Measurements from ENCODE around the gene MSMP.

MSMP gene

DNA sequence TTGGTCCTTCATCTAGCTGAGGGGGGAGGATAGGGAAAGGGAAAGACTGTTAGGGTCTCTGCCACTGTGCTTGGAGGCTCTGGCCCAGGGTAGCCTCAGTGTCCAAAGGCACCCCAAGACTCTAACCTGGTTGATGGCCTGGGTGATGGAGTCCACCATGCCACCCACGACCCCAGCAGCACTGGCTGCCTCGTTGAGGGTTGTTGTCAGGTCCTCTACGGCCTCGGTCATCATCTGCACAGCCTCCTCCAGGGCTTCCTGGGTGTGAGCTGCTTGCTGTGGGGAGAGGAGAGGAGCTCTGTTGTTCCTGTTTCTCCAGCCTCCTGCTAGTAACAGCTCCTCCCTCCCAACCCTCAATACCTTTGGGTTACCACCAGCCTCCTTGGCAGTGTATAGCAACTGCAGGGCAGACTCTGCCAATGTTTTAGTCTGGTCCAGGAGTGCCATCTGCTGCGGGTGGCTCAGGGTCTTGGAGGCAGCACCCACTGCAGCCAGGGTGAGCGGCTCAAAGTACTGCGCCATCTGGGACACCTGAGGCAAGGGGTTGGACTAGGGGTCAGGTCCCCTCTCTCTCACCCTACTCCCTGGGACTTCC is 48.1 kb downstream of the MSMP start:
- in situ Hi-C loops (cut with HindIII; ENCODE audit: low pct_ligation_motif_present, low sequenced_read_pairs): no loop called here
- H3K36me3 ChIP-seq (replicated peaks): peaks cover 94% of the 10 kb centered on the region
- no peak overlapping the region for H3K4me3 ChIP-seq (ENCODE audit: low read depth, low read length)
- TF ChIP-seq, protein P1, sequence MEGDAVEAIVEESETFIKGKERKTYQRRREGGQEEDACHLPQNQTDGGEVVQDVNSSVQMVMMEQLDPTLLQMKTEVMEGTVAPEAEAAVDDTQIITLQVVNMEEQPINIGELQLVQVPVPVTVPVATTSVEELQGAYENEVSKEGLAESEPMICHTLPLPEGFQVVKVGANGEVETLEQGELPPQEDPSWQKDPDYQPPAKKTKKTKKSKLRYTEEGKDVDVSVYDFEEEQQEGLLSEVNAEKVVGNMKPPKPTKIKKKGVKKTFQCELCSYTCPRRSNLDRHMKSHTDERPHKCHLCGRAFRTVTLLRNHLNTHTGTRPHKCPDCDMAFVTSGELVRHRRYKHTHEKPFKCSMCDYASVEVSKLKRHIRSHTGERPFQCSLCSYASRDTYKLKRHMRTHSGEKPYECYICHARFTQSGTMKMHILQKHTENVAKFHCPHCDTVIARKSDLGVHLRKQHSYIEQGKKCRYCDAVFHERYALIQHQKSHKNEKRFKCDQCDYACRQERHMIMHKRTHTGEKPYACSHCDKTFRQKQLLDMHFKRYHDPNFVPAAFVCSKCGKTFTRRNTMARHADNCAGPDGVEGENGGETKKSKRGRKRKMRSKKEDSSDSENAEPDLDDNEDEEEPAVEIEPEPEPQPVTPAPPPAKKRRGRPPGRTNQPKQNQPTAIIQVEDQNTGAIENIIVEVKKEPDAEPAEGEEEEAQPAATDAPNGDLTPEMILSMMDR (IDR thresholded peaks at IDR 0.05; ENCODE audit: low read depth, low read length, missing control alignments): no peak
- DNase-seq: no peak
- no peaks in the 10 kb centered on the region for H3K27me3 ChIP-seq (replicated peaks)
- no peak overlapping the region for H3K27ac ChIP-seq

DNA sequence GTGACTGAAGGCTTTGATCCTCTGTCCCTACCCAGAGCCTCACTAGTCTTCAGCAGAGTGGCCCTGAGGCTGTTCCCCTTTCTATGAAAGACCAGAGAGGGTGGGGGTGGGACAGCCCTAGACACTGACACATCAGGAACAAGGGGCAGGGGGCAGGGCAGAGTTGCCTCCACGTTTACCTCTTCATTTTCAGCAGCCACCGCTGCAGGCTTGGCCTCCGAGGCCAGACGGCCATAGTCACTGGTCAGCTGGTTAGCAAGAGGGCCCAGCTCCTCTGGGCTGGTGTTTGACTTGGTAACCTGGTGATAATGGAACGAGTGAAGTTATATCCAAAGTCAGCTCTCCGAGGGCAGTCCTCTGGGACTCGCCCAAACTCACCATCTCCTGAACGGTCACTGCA is 48.7 kb downstream of the MSMP start:
- Histone ChIP-seq H3K27ac (no peak overlapping the region), H3K36me3 (replicated peaks) (peaks cover 94% of the 10 kb centered on the region), H3K27me3 (replicated peaks) (no peaks in the 10 kb centered on the region), H3K4me3 (ENCODE audit: low read depth, low read length) (no peak overlapping the region)
- TF ChIP-seq, protein P1 (IDR thresholded peaks at IDR 0.05; ENCODE audit: low read depth, low read length, missing control alignments): no peak
- in situ Hi-C loops (cut with HindIII; ENCODE audit: low pct_ligation_motif_present, low sequenced_read_pairs): no loop called here
- DNase-seq: no peak

DNA sequence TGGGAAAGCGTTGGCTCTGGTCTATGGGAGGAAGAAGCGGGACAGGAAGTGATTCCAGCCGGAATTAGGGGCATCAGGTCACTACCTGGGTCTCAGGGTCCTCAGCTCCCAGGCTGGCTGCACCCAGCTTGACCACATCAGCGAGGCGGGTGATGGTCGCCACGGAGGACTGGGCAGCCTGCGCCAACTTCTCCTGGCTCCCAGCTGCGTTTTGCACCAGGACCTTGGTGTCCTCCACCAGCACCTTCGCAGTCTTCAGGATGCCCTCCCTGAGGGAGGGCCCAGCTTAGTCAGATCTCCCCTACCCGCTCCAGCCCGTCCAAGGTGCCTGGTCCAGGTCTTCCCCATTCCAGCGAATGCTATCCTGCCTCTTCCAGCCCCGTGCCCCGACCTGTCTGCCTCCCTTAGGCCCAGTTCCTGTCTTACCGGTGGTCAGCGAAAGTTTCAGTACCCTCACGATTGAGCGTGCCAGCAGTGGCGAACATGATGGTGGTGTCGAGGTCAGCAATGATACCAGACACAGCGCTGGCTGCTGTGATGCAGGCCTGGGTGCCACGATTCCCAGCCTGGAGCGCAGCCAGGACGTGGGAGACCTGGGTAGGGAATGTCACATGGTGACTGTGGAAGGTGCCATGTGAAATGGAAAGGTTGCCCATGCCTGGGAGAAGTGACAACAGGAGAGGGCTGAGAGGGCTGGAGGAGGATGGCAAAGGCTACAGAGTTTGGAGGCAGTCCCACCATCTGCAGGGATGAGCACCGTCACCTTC is 50.0 kb downstream of the MSMP start:
- in situ Hi-C loops (cut with HindIII; ENCODE audit: low pct_ligation_motif_present, low sequenced_read_pairs): no loop called here
- no peak overlapping the region for H3K4me3 ChIP-seq (ENCODE audit: low read depth, low read length)
- no peak for DNase-seq
- H3K36me3 ChIP-seq (replicated peaks): peaks cover 100% of the 10 kb centered on the region
- H3K27me3 ChIP-seq (replicated peaks): no peaks in the 10 kb centered on the region
- TF ChIP-seq, protein P1 (IDR thresholded peaks at IDR 0.05; ENCODE audit: low read depth, low read length, missing control alignments): no peak
- H3K27ac ChIP-seq: no peak overlapping the region

Measured in brain microvascular endothelial cell (primary cell).